GM23338 (cell line): ENCODE results near the gene SIRPA.

Experiments used
- CREB1 ChIP-seq: fragments of 250-450 bp; sonication (Bioruptor Pico); IDR thresholded peaks from 2 replicates; pipeline ENCODE4 v1.5.0; 2020; ENCODE audit warnings: low read depth, mild to moderate bottlenecking, moderate library complexity
- CTCF ChIP-seq, 2 experiments: fragments of 200-600 bp in 1 of 2; sonication (generic) in 1 of 2; conservative IDR thresholded peaks; 2 replicates each; pipeline versions ENCODE4 v1.5.1 to v1.6.1; 2016 to 2017; ENCODE audit warnings: antibody characterized with exemption in 2 of 2, low read depth in 2 of 2, mild to moderate bottlenecking in 2 of 2, moderate library complexity in 1 of 2
- EZH2 ChIP-seq: fragments of 200-600 bp; sonication (generic); IDR thresholded peaks from one replicate; pipeline ENCODE4 v1.8.0; 2017; ENCODE audit warnings: antibody characterized with exemption, mild to moderate bottlenecking, low read depth; ENCODE audit not compliant: unreplicated experiment
- EZH2phosphoT487 ChIP-seq: fragments of 200-600 bp; sonication (generic); IDR thresholded peaks from one replicate; pipeline ENCODE4 v1.8.1; 2018; ENCODE audit warnings: antibody characterized with exemption; ENCODE audit not compliant: unreplicated experiment
- JUNB ChIP-seq: IDR thresholded peaks from one replicate; pipeline ENCODE4 v1.6.1; 2016; ENCODE audit warnings: antibody characterized with exemption; ENCODE audit not compliant: unreplicated experiment
- NANOG ChIP-seq: IDR thresholded peaks from 2 replicates; pipeline ENCODE4 v1.6.1; 2016; ENCODE audit warnings: antibody characterized with exemption, borderline replicate concordance
- POLR2AphosphoS5 ChIP-seq: IDR thresholded peaks from 2 replicates; pipeline ENCODE4 v1.6.1; 2016; ENCODE audit warnings: antibody characterized with exemption, low read depth
- REST ChIP-seq: IDR thresholded peaks from one replicate; pipeline ENCODE4 v1.6.1; 2018; ENCODE audit warnings: antibody characterized with exemption; ENCODE audit not compliant: unreplicated experiment
- STAT1 ChIP-seq: IDR thresholded peaks from one replicate; pipeline ENCODE4 v1.6.1; 2016; ENCODE audit warnings: antibody characterized with exemption; ENCODE audit not compliant: unreplicated experiment
- ZNF114 ChIP-seq: fragments of 250-450 bp; sonication (Bioruptor Pico); IDR thresholded peaks from 2 replicates; pipeline ENCODE4 v1.5.0; 2020; ENCODE audit warnings: mild to moderate bottlenecking, moderate library complexity
- ZNF331 ChIP-seq: fragments of 250-450 bp; sonication (Bioruptor Pico); IDR thresholded peaks from 2 replicates; pipeline ENCODE4 v1.5.0; 2020; ENCODE audit warnings: low read depth, mild to moderate bottlenecking, moderate library complexity
- TF ChIP-seq, protein P1 (sequence below): fragments of 250-450 bp; sonication (Bioruptor Pico); IDR thresholded peaks from 2 replicates; pipeline ENCODE4 v1.5.0; 2020; ENCODE audit warnings: mild to moderate bottlenecking, moderate library complexity
- TF ChIP-seq, protein P2 (sequence below): IDR thresholded peaks from 2 replicates; pipeline ENCODE4 v1.6.1; 2016; ENCODE audit warnings: antibody characterized with exemption

GRCh38 chr20:1905693-1906092 is 10.5 kb downstream of the SIRPA start:
- TF ChIP-seq CREB1 (CRISPR knock-in tag) = no peak
- no peak for TF ChIP-seq JUNB
- no peak for TF ChIP-seq POLR2AphosphoS5
- TF ChIP-seq EZH2 = no peak
- 0 out of 4 replicates have a peak, but pooled peaks of 1 of the 2 experiments have one; percentile 24 for TF ChIP-seq CTCF (conservative IDR thresholded peaks at IDR 0.05; ENCODE audit: low read depth in 2 of 2)
- no peak for TF ChIP-seq REST
- no peak for TF ChIP-seq EZH2phosphoT487
- no peak for TF ChIP-seq STAT1
- TF ChIP-seq, protein P1, sequence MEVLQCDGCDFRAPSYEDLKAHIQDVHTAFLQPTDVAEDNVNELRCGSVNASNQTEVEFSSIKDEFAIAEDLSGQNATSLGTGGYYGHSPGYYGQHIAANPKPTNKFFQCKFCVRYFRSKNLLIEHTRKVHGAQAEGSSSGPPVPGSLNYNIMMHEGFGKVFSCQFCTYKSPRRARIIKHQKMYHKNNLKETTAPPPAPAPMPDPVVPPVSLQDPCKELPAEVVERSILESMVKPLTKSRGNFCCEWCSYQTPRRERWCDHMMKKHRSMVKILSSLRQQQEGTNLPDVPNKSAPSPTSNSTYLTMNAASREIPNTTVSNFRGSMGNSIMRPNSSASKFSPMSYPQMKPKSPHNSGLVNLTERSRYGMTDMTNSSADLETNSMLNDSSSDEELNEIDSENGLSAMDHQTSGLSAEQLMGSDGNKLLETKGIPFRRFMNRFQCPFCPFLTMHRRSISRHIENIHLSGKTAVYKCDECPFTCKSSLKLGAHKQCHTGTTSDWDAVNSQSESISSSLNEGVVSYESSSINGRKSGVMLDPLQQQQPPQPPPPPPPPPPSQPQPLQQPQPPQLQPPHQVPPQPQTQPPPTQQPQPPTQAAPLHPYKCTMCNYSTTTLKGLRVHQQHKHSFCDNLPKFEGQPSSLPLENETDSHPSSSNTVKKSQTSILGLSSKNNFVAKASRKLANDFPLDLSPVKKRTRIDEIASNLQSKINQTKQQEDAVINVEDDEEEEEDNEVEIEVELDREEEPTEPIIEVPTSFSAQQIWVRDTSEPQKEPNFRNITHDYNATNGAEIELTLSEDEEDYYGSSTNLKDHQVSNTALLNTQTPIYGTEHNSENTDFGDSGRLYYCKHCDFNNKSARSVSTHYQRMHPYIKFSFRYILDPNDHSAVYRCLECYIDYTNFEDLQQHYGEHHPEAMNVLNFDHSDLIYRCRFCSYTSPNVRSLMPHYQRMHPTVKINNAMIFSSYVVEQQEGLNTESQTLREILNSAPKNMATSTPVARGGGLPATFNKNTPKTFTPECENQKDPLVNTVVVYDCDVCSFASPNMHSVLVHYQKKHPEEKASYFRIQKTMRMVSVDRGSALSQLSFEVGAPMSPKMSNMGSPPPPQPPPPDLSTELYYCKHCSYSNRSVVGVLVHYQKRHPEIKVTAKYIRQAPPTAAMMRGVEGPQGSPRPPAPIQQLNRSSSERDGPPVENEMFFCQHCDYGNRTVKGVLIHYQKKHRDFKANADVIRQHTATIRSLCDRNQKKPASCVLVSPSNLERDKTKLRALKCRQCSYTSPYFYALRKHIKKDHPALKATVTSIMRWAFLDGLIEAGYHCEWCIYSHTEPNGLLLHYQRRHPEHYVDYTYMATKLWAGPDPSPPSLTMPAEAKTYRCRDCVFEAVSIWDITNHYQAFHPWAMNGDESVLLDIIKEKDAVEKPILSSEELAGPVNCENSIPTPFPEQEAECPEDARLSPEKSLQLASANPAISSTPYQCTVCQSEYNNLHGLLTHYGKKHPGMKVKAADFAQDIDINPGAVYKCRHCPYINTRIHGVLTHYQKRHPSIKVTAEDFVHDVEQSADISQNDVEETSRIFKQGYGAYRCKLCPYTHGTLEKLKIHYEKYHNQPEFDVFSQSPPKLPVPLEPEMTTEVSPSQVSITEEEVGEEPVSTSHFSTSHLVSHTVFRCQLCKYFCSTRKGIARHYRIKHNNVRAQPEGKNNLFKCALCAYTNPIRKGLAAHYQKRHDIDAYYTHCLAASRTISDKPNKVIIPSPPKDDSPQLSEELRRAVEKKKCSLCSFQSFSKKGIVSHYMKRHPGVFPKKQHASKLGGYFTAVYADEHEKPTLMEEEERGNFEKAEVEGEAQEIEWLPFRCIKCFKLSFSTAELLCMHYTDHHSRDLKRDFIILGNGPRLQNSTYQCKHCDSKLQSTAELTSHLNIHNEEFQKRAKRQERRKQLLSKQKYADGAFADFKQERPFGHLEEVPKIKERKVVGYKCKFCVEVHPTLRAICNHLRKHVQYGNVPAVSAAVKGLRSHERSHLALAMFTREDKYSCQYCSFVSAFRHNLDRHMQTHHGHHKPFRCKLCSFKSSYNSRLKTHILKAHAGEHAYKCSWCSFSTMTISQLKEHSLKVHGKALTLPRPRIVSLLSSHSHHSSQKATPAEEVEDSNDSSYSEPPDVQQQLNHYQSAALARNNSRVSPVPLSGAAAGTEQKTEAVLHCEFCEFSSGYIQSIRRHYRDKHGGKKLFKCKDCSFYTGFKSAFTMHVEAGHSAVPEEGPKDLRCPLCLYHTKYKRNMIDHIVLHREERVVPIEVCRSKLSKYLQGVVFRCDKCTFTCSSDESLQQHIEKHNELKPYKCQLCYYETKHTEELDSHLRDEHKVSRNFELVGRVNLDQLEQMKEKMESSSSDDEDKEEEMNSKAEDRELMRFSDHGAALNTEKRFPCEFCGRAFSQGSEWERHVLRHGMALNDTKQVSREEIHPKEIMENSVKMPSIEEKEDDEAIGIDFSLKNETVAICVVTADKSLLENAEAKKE (CRISPR knock-in tag) = no peak
- no peak for TF ChIP-seq ZNF331
- TF ChIP-seq NANOG = no peak
- TF ChIP-seq, protein P2, sequence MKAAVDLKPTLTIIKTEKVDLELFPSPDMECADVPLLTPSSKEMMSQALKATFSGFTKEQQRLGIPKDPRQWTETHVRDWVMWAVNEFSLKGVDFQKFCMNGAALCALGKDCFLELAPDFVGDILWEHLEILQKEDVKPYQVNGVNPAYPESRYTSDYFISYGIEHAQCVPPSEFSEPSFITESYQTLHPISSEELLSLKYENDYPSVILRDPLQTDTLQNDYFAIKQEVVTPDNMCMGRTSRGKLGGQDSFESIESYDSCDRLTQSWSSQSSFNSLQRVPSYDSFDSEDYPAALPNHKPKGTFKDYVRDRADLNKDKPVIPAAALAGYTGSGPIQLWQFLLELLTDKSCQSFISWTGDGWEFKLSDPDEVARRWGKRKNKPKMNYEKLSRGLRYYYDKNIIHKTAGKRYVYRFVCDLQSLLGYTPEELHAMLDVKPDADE = no peak
- TF ChIP-seq ZNF114 (CRISPR knock-in tag) = no peak
